Common myeloid progenitor, CD34-positive (primary cell): ENCODE results near the gene ARID4B.
A peak's percentile ranks its signal among the peaks of the same experiment; 100 is the strongest.

Source experiments
- CTCF ChIA-PET: fragments of 350-600 bp; sonication (Branson Sonifier 250); formaldehyde crosslinking; loops from one replicate; lab custom pipeline; 2021; ENCODE audit warnings: antibody characterized with exemption; lab: Charles Lee
- POLR2A ChIA-PET: fragments of 350-600 bp; sonication (Branson Sonifier 250); formaldehyde crosslinking; loops from one replicate; lab custom pipeline; 2021; ENCODE audit warnings: antibody characterized with exemption; lab: Charles Lee
- DNase-seq, 3 donors: peaks; one replicate each; pipeline versions ENCODE4 v3.0.0 to v3.0.0-alpha.2; 2013
- H3K27ac ChIP-seq, 2 experiments: 1 replicate in 1 of 2; 2 replicates in 1 of 2; pipeline ENCODE4 v1.7.0; 2013; ENCODE audit warnings: inconsistent platforms in 2 of 2, low read length in 2 of 2, mild to moderate bottlenecking in 2 of 2, low read depth in 1 of 2, moderate library complexity in 1 of 2; ENCODE audit not compliant: severe bottlenecking in 2 of 2, insufficient read depth in 1 of 2, poor library complexity in 1 of 2
- H3K27me3 ChIP-seq, 5 experiments: replicated peaks in 2 of 5; 1 replicate in 3 of 5; 2 replicates in 2 of 5; pipeline versions ENCODE4 v1.6.1 to v1.7.0; 2013; ENCODE audit warnings: low read length in 4 of 5, mild to moderate bottlenecking in 2 of 5, moderate library complexity in 2 of 5, inconsistent platforms in 1 of 5; ENCODE audit not compliant: insufficient read depth in 5 of 5, control insufficient read depth in 4 of 5
- H3K36me3 ChIP-seq, 4 experiments: 1 replicate in 2 of 4; 2 replicates in 2 of 4; pipeline versions ENCODE4 v1.6.1 to v1.7.0; 2013; ENCODE audit warnings: low read length in 3 of 4, control low read depth in 1 of 4, mild to moderate bottlenecking in 1 of 4; ENCODE audit not compliant: control insufficient read depth in 4 of 4, insufficient read depth in 4 of 4
- H3K4me1 ChIP-seq, 4 experiments: 1 replicate in 3 of 4; 2 replicates in 1 of 4; pipeline versions ENCODE4 v1.6.1 to v1.7.1; 2013; ENCODE audit warnings: low read length in 3 of 4, mild to moderate bottlenecking in 3 of 4, control low read depth in 1 of 4, inconsistent platforms in 1 of 4, moderate library complexity in 1 of 4; ENCODE audit not compliant: control insufficient read depth in 4 of 4, insufficient read depth in 4 of 4; ENCODE audit errors: control extremely low read depth in 1 of 4
- H3K4me3 ChIP-seq, 7 experiments: 1 replicate in 4 of 7; 2 replicates in 3 of 7; pipeline versions ENCODE4 v1.5.1 to v1.7.0; 2013; ENCODE audit warnings: mild to moderate bottlenecking in 7 of 7, low read length in 6 of 7, moderate library complexity in 6 of 7, inconsistent platforms in 2 of 7, low read depth in 2 of 7, control low read depth in 1 of 7; ENCODE audit not compliant: insufficient read depth in 4 of 7, control insufficient read depth in 1 of 7; ENCODE audit errors: extremely low read depth in 1 of 7
- H3K9me3 ChIP-seq, 5 experiments: 1 replicate in 4 of 5; 2 replicates in 1 of 5; pipeline versions ENCODE4 v1.6.1 to v1.7.1; 2013; ENCODE audit warnings: low read length in 4 of 5, mild to moderate bottlenecking in 2 of 5, inconsistent platforms in 1 of 5, low read depth in 1 of 5, moderate library complexity in 1 of 5; ENCODE audit not compliant: control insufficient read depth in 4 of 5, insufficient read depth in 2 of 5; ENCODE audit errors: control extremely low read depth in 1 of 5
- WGBS: methylation state at CpG from one replicate; pipeline ENCODE4 v1.1.5; 2013; ENCODE audit not compliant: insufficient coverage; 5-methylcytosine and 5-hydroxymethylcytosine counted together

ARID4B gene

DNA sequence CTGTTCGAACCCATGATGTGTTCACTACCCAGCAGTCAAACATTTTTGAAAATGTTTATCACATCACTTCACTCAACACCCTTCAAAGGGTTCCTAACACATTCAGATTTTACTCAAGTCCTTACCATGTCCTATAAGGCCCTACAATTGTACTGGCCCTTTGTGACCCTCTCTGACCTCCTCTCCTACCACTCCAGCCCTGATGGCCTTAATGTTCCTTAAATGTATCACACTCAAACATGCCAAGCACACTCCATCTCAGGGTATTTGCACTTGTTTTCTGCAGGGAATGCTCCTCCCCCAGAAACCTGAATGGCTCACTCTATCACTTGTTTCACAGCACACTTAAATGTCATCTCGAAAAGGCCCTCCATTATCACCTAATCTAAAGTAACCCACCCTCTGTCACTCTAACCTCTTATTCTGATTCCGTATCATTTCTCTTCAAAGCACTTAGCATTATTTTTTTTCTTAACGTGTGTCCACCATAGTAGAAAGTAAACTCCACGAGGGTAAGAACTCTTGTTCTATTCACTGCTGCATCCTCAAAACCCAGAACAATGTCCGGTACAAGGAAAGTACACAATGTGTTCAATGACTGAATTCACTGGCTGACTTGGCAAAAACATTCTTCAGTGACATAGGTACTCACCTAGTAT lies 7.3 kb downstream of the ARID4B start:
- no peak overlapping the region for H3K27ac ChIP-seq
- ChIA-PET CTCF (no interaction called here), POLR2A (no interaction called here)
- H3K4me1 ChIP-seq = peaks cover 5 to 22% (median 15%) of the 10 kb centered on the region in 4 experiments
- no peak for DNase-seq
- H3K9me3 ChIP-seq = no peaks in the 10 kb centered on the region
- WGBS = 94% methylated on average over 6 of the region's 6 CpGs
- no peak overlapping the region for H3K4me3 ChIP-seq
- peaks cover 0 to 28% (median 14%) of the 10 kb centered on the region in 4 experiments for H3K36me3 ChIP-seq
- H3K27me3 ChIP-seq = no peaks in the 10 kb centered on the region

DNA sequence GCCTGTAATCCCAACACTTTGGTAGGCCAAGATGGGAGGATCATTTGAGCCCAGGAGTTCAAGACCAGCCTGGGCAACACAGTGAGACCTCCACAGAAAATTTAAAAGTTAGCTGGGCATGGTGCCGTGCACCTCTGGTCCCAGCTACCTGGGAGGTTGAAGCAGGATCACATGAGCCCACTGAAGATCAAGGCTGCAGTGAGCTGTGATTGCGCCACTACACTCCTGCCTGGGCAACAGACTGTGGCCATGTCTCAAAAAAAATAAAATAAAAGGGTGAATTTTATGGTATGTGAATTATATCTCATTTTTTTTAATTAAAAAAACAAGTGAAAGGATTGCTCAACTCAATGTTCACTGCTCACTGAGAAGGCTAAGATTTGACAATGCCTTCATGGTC lies 8.7 kb downstream of the ARID4B start:
- Histone ChIP-seq H3K4me1 (peaks cover 0 to 13% (median 5%) of the 10 kb centered on the region in 4 experiments), H3K36me3 (peaks cover 0 to 28% (median 14%) of the 10 kb centered on the region in 4 experiments), H3K27ac (peak overlapping the region in 1 of 2 experiments; percentile 11), H3K4me3 (no peak overlapping the region), H3K27me3 (no peaks in the 10 kb centered on the region), H3K9me3 (no peaks in the 10 kb centered on the region)
- 86% methylated on average over 1 of the region's 2 CpGs for WGBS
- ChIA-PET CTCF (interaction anchor here (0.6 to 1.2 kb wide), 2 partner anchors 11 to 28 kb away, joined by 3 read pairs; no protein-coding TSS in a partner anchor), POLR2A (no interaction called here)
- DNase-seq = no peak

DNA sequence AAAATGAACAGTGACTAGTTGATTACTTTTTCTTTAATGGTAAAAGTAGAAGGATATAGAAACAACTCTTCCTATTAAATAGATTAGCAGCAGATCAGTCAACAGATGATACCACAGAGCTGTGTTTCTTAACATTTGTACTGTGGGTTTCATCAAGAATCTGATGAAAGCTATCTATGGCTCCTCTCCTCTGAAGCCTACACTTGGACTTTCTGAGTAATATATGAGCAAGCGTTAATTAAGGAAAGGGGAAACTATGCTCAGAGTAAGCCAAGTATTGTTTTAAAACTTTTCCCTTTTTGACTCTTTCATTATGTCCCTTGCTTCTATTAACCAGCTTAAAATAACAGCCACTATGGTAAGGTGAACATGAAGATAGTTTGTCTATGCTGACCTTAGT lies 10.8 kb downstream of the ARID4B start:
- H3K4me1 ChIP-seq = peaks cover 0 to 13% (median 4%) of the 10 kb centered on the region in 4 experiments
- H3K9me3 ChIP-seq = no peaks in the 10 kb centered on the region
- peaks cover 0 to 25% (median 13%) of the 10 kb centered on the region in 4 experiments for H3K36me3 ChIP-seq
- POLR2A ChIA-PET = interaction anchor here (0.7 kb wide), 1 partner anchor 58 kb away, joined by 3 read pairs; no protein-coding TSS in a partner anchor
- no peaks in the 10 kb centered on the region for H3K27me3 ChIP-seq
- no peak overlapping the region for H3K27ac ChIP-seq
- CTCF ChIA-PET = interaction anchor here (1.2 to 1.5 kb wide), 2 partner anchors 14 to 47 kb away, joined by 3 read pairs; no protein-coding TSS in a partner anchor
- no peak overlapping the region for H3K4me3 ChIP-seq
- no peak for DNase-seq
- whole genome bisulfite sequencing = no CpG with 5 or more reads among the region's 1 CpG

DNA sequence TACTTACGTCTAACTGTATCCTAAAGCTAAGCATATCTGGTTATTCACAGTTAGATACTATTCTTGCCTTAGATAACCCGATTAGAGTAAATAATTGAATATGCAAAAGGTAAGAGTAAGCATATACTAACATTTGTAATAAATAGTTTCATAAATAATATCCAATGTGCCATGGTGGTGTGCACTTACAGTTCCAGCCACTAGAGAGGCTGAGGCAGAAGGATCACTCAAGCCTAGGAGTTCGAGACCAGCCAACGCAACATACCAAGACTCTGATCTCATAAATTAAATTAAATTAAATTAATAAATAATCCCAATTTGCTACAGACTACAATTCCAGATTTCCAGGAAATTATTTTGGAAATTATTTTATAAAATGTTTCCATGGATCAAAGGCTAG lies 12.2 kb downstream of the ARID4B start:
- POLR2A ChIA-PET = no interaction called here
- no CpG with 5 or more reads among the region's 4 CpGs for WGBS
- Histone ChIP-seq H3K4me3 (no peak overlapping the region), H3K27ac (no peak overlapping the region), H3K36me3 (peaks cover 7 to 25% (median 11%) of the 10 kb centered on the region in 4 experiments), H3K4me1 (peaks cover 0 to 13% (median 5%) of the 10 kb centered on the region in 4 experiments), H3K27me3 (no peaks in the 10 kb centered on the region), H3K9me3 (no peaks in the 10 kb centered on the region)
- no peak for DNase-seq
- CTCF ChIA-PET = interaction anchor here (1.1 to 2.1 kb wide), 3 partner anchors 9 to 15 kb away, joined by 3 to 5 read pairs (median 3); no protein-coding TSS in a partner anchor

DNA sequence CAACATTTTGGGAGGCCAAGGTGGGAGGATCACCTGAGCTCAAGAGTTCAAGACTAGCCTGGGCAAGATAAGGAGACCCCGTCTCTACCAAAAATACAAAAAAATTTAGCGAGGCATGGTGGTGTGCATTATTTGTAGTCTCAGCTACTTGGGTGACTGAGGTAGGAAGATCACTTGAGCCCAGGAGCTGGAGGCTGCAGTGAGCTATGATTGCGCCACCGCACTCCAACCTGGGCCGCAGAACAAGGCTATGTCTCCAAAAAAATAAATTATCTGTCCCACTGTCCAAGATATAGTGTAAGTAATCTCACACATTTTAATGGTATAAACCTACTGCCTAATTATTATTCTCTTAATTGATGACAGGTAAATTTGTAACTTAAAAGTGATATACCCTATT lies 12.8 kb downstream of the ARID4B start:
- Histone ChIP-seq H3K27ac (no peak overlapping the region), H3K36me3 (peaks cover 7 to 22% (median 11%) of the 10 kb centered on the region in 4 experiments), H3K9me3 (no peaks in the 10 kb centered on the region), H3K4me1 (peaks cover 0 to 13% (median 6%) of the 10 kb centered on the region in 4 experiments), H3K4me3 (no peak overlapping the region), H3K27me3 (no peaks in the 10 kb centered on the region)
- CTCF ChIA-PET = interaction anchor here (1.0 to 2.1 kb wide), 4 partner anchors 8 to 40 kb away, joined by 3 to 5 read pairs (median 3); no protein-coding TSS in a partner anchor
- 100% methylated on average over 2 of the region's 5 CpGs for WGBS
- POLR2A ChIA-PET = no interaction called here
- DNase-seq = no peak

DNA sequence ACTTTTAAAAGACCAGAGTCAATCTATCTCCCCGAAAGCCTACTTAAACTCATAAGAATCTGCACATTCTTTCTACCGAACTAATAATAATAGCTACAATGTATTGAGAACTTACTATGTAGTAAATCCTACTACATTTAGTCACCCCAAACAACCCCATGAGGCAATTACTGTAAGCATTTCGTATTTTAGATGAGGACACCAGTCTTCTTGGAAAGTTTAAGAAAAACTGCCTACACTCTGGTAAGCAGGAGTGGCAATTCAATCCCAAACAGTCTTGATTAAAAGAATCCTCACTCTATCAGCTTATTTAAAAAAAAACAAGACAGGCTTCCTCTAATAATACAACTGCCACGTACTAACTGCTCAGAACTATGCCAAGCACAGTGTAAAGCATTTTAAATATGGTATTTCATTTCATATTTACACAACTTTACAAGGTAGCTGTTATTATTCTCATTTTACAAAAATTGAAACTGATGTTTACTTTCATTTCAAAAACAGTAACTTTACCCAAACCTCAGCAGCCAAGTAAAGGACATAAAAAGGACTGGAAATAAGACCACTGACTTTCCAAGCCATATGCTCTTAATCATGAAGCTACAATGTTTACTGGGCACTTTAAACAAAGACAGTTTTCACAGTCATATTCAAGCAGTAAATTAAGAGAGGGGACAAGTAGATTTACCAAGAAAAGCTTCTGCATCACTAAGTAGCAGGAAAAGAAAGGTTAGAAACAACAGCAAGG lies 13.9 kb downstream of the ARID4B start:
- H3K36me3 ChIP-seq = peaks cover 7 to 16% (median 11%) of the 10 kb centered on the region in 4 experiments
- H3K27ac ChIP-seq = no peak overlapping the region
- 60% methylated on average over 1 of the region's 4 CpGs for WGBS
- no peak for DNase-seq
- POLR2A ChIA-PET = interaction anchor here (0.6 to 1.0 kb wide), 2 partner anchors 14 to 77 kb away, joined by 3 to 7 read pairs; partner anchors contain the start of gene ARID4B
- H3K9me3 ChIP-seq = no peaks in the 10 kb centered on the region
- CTCF ChIA-PET = interaction anchor here (0.7 to 2.1 kb wide), 5 partner anchors 8 to 39 kb away, joined by 3 to 5 read pairs (median 3); no protein-coding TSS in a partner anchor
- H3K27me3 ChIP-seq = no peaks in the 10 kb centered on the region
- H3K4me3 ChIP-seq = no peak overlapping the region
- H3K4me1 ChIP-seq = peaks cover 0 to 12% (median 4%) of the 10 kb centered on the region in 4 experiments
